OCI-M1 (cell line): ENCODE data around the gene PARD3.
"Not testable (repeated sequence)": the region's sequence is repeated elsewhere in the genome, so short reads cannot be mapped to it uniquely, and the experiment has no call there.

ENCODE experiments used
- DNase-seq: peaks from one replicate; lab custom pipeline; 2025; lab: John Stamatoyannopoulos, UW

The PARD3 gene

GRCh38 chr10:34648919-34649318 is 166.2 kb downstream of the PARD3 start:
- no peak for DNase-seq

GRCh38 chr10:34647875-34648865 is 166.9 kb downstream of the PARD3 start:
- DNase-seq, result no peak

- DNase-seq, result no peak
Observed at GRCh38 chr10:34647160-34647559, 167.9 kb downstream of the PARD3 start.

GRCh38 chr10:34646331-34646730 is 168.8 kb downstream of the PARD3 start:
- DNase-seq, result no peak

GRCh38 chr10:34644815-34645214 is 170.3 kb downstream of the PARD3 start:
- not testable (repeated sequence) for DNase-seq

GRCh38 chr10:34644224-34644623 is 170.9 kb downstream of the PARD3 start:
- DNase-seq, result no peak

GRCh38 chr10:34643620-34644019 is 171.5 kb downstream of the PARD3 start:
- no peak for DNase-seq

- no peak for DNase-seq
Observed at GRCh38 chr10:34641913-34642558, 173.1 kb downstream of the PARD3 start.

- DNase-seq, result no peak
Observed at GRCh38 chr10:34641147-34641912, 173.8 kb downstream of the PARD3 start.

GRCh38 chr10:34638406-34639054 is 176.6 kb downstream of the PARD3 start:
- peak; percentile 82 for DNase-seq

- peak; percentile 72 for DNase-seq
Observed at GRCh38 chr10:34637418-34637911, 177.6 kb downstream of the PARD3 start.

GRCh38 chr10:34635111-34635510 is 180.0 kb downstream of the PARD3 start:
- no peak for DNase-seq

GRCh38 chr10:34633374-34633773 is 181.7 kb downstream of the PARD3 start:
- no peak for DNase-seq

- DNase-seq, result no peak
Observed at GRCh38 chr10:34629084-34629483, 186.0 kb downstream of the PARD3 start.

GRCh38 chr10:34628174-34628796 is 186.8 kb downstream of the PARD3 start:
- DNase-seq, result peak; percentile 82

- no peak for DNase-seq
Observed at GRCh38 chr10:34627741-34628140, 187.4 kb downstream of the PARD3 start.

- DNase-seq, result peak; percentile 11
Observed at GRCh38 chr10:34627331-34627730, 187.8 kb downstream of the PARD3 start.

- no peak for DNase-seq
Observed at GRCh38 chr10:34626158-34626880, 188.8 kb downstream of the PARD3 start.

GRCh38 chr10:34624323-34625153 is 190.6 kb downstream of the PARD3 start:
- DNase-seq, result no peak

GRCh38 chr10:34622945-34623344 is 192.2 kb downstream of the PARD3 start:
- DNase-seq, result no peak
